Esophagus muscularis mucosa (tissue), 3 donors: Measurements from ENCODE around the gene DCAF8.

Source experiments
- EP300 ChIP-seq: sonication (generic); formaldehyde crosslinking; IDR thresholded peaks from one replicate; pipeline ENCODE4 v1.6.1; 2017; ENCODE audit warnings: antibody characterized with exemption
- TF ChIP-seq, protein P1 (sequence below), 3 experiments: fragments of 200-600 bp in 2 of 3; fragments of 450-650 bp in 1 of 3; sonication (generic) in 2 of 3; IDR thresholded peaks; one replicate each; pipeline ENCODE4 v1.5.1; 2017 to 2019; ENCODE audit warnings: antibody characterized with exemption in 3 of 3, mild to moderate bottlenecking in 2 of 3, moderate library complexity in 1 of 3

DNA sequence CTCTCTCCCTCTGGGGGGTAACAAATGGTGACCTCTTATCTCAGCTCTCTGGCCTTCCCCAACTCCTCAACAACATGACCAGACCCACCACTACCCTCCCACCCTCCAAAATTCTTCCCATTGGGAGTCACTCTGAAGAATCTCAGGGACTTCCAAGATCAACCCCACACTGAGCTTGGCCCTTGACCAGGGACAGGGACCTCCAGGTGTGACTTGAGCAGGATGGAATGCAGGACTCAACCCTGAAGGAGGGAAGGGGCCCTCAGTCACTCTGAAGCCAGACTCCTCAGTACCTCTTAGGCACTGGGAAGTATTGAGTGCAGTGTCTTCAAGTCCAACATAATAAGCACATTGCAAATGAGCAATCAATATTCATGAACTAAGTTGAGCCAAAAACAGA lies 70.1 kb downstream of the DCAF8 start:
- TF ChIP-seq, protein P1, sequence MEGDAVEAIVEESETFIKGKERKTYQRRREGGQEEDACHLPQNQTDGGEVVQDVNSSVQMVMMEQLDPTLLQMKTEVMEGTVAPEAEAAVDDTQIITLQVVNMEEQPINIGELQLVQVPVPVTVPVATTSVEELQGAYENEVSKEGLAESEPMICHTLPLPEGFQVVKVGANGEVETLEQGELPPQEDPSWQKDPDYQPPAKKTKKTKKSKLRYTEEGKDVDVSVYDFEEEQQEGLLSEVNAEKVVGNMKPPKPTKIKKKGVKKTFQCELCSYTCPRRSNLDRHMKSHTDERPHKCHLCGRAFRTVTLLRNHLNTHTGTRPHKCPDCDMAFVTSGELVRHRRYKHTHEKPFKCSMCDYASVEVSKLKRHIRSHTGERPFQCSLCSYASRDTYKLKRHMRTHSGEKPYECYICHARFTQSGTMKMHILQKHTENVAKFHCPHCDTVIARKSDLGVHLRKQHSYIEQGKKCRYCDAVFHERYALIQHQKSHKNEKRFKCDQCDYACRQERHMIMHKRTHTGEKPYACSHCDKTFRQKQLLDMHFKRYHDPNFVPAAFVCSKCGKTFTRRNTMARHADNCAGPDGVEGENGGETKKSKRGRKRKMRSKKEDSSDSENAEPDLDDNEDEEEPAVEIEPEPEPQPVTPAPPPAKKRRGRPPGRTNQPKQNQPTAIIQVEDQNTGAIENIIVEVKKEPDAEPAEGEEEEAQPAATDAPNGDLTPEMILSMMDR (IDR thresholded peaks at IDR 0.05), result no peak
- no peak for TF ChIP-seq EP300
